ENCODE data around the gene PAK5. TPM values are rescaled to one million over a fixed set of nuclear protein-coding genes. Genes with fewer than 3 reads are reported as not detected.

Gene PAK5
- total RNA-seq, 2 experiments from 2014 or later = not detected

GRCh38 chr20:9506964-9507369, 331.9 kb downstream of the PAK5 start:
- CTCF ChIA-PET = no interaction called here

GRCh38 chr20:9506280-9506821, 332.5 kb downstream of the PAK5 start:
- no peaks in the 10 kb centered on the region for H3K4me1 Mint-ChIP-seq (ENCODE audit: low read depth)
- H3K27ac ChIP-seq (ENCODE audit: low read depth in 1 of 2, low read length in 2 of 2) = no peak overlapping the region
- H3K27ac Mint-ChIP-seq = no peak overlapping the region
- no peak for TF ChIP-seq CTCF (IDR thresholded peaks at IDR 0.05)
- DNase-seq = peak in 2 of 14 experiments; percentile 19 to 23
- POLR2A ChIA-PET = no interaction called here
- intact Hi-C loops (cut with DNase I, micrococcal nuclease) = no loop called here
- peaks cover 2% of the 10 kb centered on the region for H3K9me3 Mint-ChIP-seq
- ATAC-seq (ENCODE audit: poor library complexity) = no peak
- no peak overlapping the region for H3K4me3 ChIP-seq (ENCODE audit: low read length)
- no peaks in the 10 kb centered on the region for H3K4me1 ChIP-seq (ENCODE audit: insufficient read depth, low read length)
- CTCF ChIA-PET = no interaction called here
- H3K4me3 Mint-ChIP-seq = no peak overlapping the region
- H3K36me3 ChIP-seq (ENCODE audit: insufficient read depth, low read length) = no peaks in the 10 kb centered on the region
- peaks cover 0 to 30% of the 10 kb centered on the region in 2 experiments for H3K9me3 ChIP-seq (ENCODE audit: control insufficient read depth in 1 of 2, insufficient read depth in 1 of 2, low read length in 2 of 2)
- H3K27me3 Mint-ChIP-seq = peaks cover 63% of the 10 kb centered on the region
- peaks cover 37 to 48% of the 10 kb centered on the region in 2 experiments for H3K27me3 ChIP-seq (ENCODE audit: control insufficient read depth in 1 of 2, insufficient read depth in 2 of 2, low read length in 2 of 2)
- no peaks in the 10 kb centered on the region for H3K36me3 Mint-ChIP-seq (ENCODE audit: low read depth)

More at GRCh38 chr20:9506964-9507369, 331.9 kb downstream of the PAK5 start:
- no peaks in the 10 kb centered on the region for H3K4me1 ChIP-seq (ENCODE audit: insufficient read depth, low read length)
- POLR2A ChIA-PET = no interaction called here
- no peaks in the 10 kb centered on the region for H3K4me1 Mint-ChIP-seq (ENCODE audit: low read depth)
- peaks cover 0 to 30% of the 10 kb centered on the region in 2 experiments for H3K9me3 ChIP-seq (ENCODE audit: control insufficient read depth in 1 of 2, insufficient read depth in 1 of 2, low read length in 2 of 2)
- TF ChIP-seq CTCF (IDR thresholded peaks at IDR 0.05) = no peak
- intact Hi-C loops (cut with DNase I, micrococcal nuclease) = no loop called here
- H3K4me3 Mint-ChIP-seq = no peak overlapping the region
- H3K27ac ChIP-seq (ENCODE audit: low read depth in 1 of 2, low read length in 2 of 2) = no peak overlapping the region
- no peaks in the 10 kb centered on the region for H3K36me3 ChIP-seq (ENCODE audit: insufficient read depth, low read length)
- H3K36me3 Mint-ChIP-seq (ENCODE audit: low read depth) = no peaks in the 10 kb centered on the region
- H3K27me3 ChIP-seq (ENCODE audit: control insufficient read depth in 1 of 2, insufficient read depth in 2 of 2, low read length in 2 of 2) = peaks cover 37 to 54% of the 10 kb centered on the region in 2 experiments
- no peak overlapping the region for H3K4me3 ChIP-seq (ENCODE audit: low read length)
- DNase-seq (no peak), ATAC-seq (ENCODE audit: poor library complexity) (no peak)
- no peak overlapping the region for H3K27ac Mint-ChIP-seq
- peaks cover 2% of the 10 kb centered on the region for H3K9me3 Mint-ChIP-seq
- H3K27me3 Mint-ChIP-seq = peaks cover 69% of the 10 kb centered on the region

- intact Hi-C loops (cut with DNase I, micrococcal nuclease) = no loop called here
- DNase-seq (peak in 2 of 14 experiments; percentile 24 to 41), ATAC-seq (ENCODE audit: poor library complexity) (no peak)
- peaks cover 27 to 31% of the 10 kb centered on the region in 2 experiments for H3K27me3 ChIP-seq (ENCODE audit: control insufficient read depth in 1 of 2, insufficient read depth in 2 of 2, low read length in 2 of 2)
- no peaks in the 10 kb centered on the region for H3K36me3 ChIP-seq (ENCODE audit: insufficient read depth, low read length)
- Mint-ChIP-seq H3K9me3 (no peaks in the 10 kb centered on the region), H3K4me1 (ENCODE audit: low read depth) (no peaks in the 10 kb centered on the region), H3K36me3 (ENCODE audit: low read depth) (no peaks in the 10 kb centered on the region), H3K27me3 (peaks cover 40% of the 10 kb centered on the region), H3K4me3 (no peak overlapping the region), H3K27ac (no peak overlapping the region)
- no peak overlapping the region for H3K27ac ChIP-seq (ENCODE audit: low read depth in 1 of 2, low read length in 2 of 2)
- no peaks in the 10 kb centered on the region for H3K4me1 ChIP-seq (ENCODE audit: insufficient read depth, low read length)
- ChIA-PET CTCF (no interaction called here), POLR2A (no interaction called here)
- TF ChIP-seq CTCF (IDR thresholded peaks at IDR 0.05) = no peak
- peaks cover 0 to 27% of the 10 kb centered on the region in 2 experiments for H3K9me3 ChIP-seq (ENCODE audit: control insufficient read depth in 1 of 2, insufficient read depth in 1 of 2, low read length in 2 of 2)
- no peak overlapping the region for H3K4me3 ChIP-seq (ENCODE audit: low read length)
Measured at GRCh38 chr20:9503526-9504245, 335.2 kb downstream of the PAK5 start.

Measured in CD4-positive, alpha-beta T cell (primary cell).